GM21526 (cell line): ENCODE results near the gene SH3RF3.

Source experiments
- ATAC-seq: cut with Tn5 transposase; IDR thresholded peaks from one replicate; pipeline ENCODE4 v1.9.1; 2021; ENCODE audit warnings: moderate library complexity; ENCODE audit not compliant: unreplicated experiment, low FRiP score

The SH3RF3 gene

GRCh38 chr2:109255654-109256053, 126.6 kb downstream of the SH3RF3 start:
- no peak for ATAC-seq

DNA sequence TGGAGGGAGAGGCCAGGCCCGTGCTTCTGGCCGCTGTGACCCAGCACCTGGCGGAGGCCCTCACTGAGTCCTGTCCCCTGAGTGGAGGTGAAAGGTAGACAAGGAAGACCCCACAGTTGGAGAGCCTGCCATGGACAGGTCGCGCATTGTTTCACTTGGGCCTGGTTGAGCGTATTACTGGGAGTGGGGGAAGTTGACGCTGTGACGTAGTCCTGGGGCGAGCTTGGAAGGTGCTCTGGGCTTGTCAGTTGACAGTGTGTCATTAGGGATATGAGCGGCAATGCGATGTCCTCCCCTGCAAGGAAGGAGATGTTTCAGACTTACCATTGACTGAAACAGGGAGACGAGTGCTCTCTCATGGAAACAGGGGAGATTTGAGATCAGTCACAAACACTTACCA, 127.1 kb downstream of the SH3RF3 start:
- ATAC-seq: no peak

- no peak for ATAC-seq
Measured at GRCh38 chr2:109256921-109257320, 127.9 kb downstream of the SH3RF3 start.

- no peak for ATAC-seq
Measured at GRCh38 chr2:109257653-109258052, 128.6 kb downstream of the SH3RF3 start.

DNA sequence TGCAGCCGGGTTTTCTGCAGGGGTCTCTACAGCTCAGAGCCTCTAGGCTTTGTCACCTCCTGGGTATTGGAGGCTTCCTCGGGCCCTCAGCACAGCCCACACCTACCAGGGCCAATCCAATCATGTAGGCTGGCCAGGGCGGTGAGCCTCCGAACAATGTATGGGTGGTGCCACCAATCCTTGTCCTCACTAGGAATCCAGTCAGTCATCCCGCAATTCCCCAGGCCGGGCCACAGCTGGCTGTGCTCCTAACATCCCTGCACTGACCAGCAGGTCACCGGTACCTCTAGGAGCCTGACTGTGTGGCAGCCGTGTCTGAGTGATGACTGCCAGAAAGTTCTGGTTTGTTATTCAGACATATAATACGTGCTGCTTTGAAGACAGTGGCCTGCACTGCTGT, 129.4 kb downstream of the SH3RF3 start:
- ATAC-seq: no peak

GRCh38 chr2:109258905-109259540, 130.0 kb downstream of the SH3RF3 start:
- ATAC-seq: no peak

DNA sequence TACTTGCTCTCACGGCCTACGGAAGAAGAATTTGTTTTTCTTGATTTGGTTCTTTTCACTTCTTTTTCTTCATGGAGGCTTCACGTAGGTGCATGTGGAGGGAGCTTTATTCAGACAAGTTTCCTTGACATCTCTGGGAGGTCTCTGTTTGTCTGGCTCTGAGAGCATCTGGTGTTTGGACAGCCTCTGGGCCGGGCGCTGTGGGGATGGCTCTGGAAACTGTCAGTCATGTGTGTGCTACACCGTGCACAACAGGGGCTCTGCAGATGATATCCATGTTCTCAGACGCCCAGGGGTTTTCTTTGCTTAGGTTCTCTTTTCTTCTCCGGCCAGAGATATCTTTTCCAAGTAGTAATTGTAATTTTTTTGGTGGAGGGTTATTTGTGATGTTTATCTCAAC, 130.7 kb downstream of the SH3RF3 start:
- no peak for ATAC-seq

DNA sequence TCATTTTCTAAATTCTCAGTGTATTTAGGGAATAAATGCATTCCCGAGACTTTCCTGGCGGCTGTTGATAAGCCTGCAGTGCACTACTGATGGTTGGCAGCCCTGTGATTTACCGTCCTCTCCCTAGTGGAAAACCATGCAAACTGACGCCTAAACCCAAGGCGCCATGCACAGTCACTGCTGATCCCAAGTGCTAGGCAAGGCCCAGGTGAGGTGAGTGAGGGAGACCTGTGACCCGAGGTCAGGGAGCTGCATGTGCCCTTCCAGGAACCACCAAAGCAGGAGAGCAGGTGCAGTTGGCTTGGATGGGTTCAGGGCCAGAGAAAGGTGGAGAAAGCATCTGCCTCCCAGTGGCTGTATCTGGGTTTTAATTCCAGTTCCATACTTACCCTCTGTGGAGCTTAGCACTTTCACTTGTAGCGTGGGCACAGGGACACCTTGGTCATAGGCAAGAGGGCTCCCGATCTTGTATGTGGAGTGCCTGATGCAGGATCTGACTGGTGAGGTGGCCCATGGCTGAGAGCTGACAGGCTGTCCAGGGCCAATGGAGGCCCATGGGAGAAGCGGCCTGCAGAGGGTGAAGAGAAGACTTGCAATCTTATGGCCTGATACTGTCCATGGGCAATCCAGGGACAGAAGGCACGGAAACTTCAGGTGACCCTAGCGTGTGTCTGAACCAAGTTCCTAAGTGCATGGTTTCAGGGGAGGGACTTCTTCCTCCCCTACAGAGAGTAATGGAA, 131.3 kb downstream of the SH3RF3 start:
- ATAC-seq: no peak

DNA sequence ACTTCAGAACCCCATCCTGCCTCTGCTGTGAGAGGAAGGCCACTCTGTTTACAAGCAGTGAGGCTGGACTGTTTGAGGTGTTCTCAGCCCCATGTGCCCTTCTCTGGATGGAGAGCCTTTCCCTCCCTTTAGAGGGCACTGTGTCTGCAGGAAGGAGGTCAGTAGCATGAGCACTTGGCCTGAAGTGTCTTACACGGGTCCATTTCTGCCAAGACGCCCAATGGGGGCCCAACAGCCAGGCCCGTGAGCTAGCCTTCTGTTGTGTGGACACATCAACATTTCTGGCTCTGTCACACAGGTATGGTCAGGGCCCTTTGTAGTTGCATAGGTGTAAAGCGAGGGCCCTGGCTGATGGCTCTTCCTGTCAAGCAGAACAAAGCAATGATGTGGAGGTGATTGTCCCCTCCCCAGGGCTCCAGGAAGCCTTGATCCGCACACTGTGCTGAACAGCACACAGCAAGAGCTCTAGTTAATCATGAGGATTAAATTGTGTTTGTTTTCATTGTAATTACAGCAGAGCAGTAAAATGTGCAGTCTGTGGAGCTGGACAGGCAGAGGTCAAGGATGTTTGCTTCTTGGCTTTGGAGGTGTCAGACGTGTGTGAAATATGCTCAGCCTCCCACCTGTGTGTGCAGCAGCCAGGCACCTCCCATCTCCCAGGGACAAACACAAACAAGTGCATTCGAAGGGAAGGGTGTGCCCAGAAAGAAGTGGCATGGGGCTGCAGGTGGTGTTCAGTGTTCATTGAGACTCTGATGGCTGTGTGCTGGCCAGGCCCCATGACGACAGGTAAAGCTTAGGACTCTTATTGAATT, 132.1 kb downstream of the SH3RF3 start:
- no peak for ATAC-seq

- ATAC-seq: no peak
Measured at GRCh38 chr2:109261906-109262631, 133.1 kb downstream of the SH3RF3 start.

- ATAC-seq: no peak
Measured at GRCh38 chr2:109264595-109265328, 135.8 kb downstream of the SH3RF3 start.

DNA sequence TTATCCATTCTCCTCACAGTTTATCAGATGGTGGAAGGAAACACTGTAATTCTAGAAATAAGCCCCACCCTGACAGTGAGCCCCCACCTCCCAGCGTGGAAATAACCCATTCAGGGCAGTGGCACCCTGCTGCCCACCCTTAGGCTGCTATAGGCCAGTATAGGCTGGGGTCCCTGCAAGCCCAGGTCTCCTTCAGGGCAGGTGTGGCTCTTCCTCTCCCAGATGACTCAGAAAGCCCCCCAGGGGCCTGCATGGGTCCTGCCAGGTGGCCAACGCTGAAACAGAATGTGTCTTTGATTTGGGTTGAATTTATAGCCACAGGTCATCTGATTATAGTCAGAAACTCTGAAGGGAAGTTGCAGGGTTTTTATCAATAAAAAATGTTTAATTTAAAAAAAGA, 136.4 kb downstream of the SH3RF3 start:
- ATAC-seq: no peak

DNA sequence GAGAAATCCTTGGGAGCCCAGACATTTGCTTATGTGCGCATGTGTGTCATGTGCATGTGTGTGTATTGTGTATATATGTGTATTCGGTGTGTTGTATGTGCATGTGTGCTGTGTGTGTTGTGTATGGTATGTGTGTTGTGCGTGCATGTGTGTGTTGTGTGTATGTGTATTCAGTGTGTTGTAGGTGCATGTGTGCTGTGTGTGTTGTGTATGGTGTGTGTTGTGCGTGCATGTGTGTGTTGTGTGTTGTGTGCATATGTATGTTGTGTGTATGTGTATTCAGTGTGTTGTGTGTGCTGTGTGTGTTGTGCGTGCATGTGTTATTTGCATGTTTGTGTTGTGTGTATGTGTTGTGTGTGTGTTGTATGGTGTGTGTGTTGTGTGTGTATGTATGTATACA, 136.9 kb downstream of the SH3RF3 start:
- no peak for ATAC-seq

DNA sequence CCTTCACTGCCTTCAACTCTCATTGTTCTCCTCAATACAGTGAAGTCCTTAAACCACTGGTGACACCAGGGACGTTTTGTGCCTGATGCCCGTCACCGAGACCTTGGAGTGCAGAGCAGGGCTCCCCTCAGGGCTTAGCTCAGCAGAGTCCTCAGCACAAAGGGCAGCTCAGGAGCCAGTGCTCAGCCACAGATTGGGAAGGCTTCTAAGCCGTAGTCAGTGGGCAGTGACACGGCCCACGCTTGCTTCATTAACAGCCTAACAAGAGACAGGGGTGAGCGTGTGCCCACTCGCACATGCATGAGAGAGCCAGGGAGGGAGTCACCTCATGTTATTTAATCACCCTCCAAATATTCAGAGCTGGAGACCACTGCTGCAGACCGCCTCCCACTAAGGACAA, 137.5 kb downstream of the SH3RF3 start:
- ATAC-seq: no peak

DNA sequence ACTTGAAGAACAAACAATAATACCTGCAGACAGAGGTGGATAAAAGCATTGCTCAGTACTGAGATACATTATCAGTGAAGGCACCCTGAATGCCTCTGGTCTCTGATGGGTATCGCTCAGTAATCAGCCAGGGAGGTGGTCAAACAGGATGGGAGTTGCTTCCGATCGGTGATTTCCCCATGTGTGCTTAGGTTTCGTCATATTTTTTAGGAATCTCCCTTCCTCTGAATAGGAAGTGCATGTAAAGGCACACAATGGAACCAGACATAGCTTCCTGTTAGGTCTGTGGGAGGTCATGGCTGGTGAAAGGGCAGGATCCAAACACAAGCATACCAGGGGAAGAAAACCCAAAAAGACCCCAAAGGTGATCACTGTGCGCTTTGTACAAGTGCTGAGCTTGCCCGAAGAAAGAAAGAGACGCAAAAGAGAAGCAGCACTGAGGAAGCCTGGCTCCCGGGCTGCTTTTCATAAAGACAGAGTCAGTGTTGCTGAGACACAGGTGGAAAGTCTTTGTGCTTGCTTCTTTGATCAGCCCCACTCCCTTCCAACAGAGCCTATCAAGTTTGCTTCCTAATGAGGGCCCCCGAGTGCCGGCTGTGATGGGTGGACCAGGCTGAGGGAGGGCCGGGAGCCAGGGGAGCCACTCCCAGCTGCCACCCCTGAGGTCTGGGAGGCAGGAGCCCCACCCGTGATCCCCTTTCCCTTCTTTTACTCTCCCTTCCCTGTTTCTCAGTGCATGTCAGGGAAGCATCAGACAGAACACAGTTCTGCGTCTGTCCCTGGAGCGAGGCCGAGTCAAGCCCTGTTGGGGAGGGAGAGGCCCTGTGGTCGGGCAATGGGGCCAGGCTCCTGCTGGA, 138.2 kb downstream of the SH3RF3 start:
- no peak for ATAC-seq

- no peak for ATAC-seq
Measured at GRCh38 chr2:109268916-109269315, 139.9 kb downstream of the SH3RF3 start.

- ATAC-seq: no peak
Measured at GRCh38 chr2:109269706-109270504, 140.9 kb downstream of the SH3RF3 start.

DNA sequence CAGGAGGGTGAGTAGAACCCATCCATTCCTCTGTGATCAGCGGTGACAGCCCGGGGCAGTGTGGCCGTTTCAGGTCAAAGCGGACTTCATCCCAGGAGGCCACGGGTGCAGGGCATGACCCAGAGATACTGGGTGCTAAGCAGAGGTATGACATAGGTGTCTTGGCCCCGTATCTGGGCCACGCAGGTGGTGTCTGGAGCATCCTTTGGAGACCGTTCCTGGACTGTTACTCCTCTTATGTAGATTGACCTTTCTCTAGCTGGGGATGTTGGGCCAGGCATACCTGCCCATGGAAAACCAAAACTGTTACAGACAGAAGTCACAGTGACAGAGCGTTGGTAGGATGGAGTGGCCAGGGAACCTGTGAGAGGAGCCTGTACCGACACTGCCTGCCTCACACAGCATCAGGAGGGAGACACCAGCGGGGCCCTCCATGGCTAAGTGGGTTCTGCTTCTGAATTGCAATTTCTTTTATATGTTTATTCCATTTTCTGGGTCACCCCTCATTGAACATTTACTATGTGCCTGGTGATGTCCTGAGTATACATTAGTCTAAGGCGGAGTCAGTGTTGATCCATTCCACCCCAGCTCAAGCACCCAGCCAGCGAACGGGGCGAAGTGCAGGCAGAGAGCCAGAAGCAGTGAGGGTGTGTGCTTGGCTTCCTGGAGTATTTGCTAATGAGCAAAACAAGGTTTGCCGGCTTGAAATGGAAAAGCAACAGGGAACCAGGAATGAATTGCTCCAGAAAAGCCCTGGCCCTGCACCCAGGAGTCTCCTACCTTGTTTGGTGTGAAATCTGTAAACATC, 141.7 kb downstream of the SH3RF3 start:
- ATAC-seq: no peak
